ENCODE measurements around the gene PPARA. TPM values are rescaled to one million over a fixed set of nuclear protein-coding genes. Genes with fewer than 3 reads are reported as not detected.

PPARA gene
- total RNA-seq, 1 donor from 2014 or later: 14.8 TPM

- intact Hi-C loops (cut with micrococcal nuclease): no loop called here
Observed at GRCh38 chr22:46142548-46143490, 7.5 kb upstream of the PPARA start.

DNA sequence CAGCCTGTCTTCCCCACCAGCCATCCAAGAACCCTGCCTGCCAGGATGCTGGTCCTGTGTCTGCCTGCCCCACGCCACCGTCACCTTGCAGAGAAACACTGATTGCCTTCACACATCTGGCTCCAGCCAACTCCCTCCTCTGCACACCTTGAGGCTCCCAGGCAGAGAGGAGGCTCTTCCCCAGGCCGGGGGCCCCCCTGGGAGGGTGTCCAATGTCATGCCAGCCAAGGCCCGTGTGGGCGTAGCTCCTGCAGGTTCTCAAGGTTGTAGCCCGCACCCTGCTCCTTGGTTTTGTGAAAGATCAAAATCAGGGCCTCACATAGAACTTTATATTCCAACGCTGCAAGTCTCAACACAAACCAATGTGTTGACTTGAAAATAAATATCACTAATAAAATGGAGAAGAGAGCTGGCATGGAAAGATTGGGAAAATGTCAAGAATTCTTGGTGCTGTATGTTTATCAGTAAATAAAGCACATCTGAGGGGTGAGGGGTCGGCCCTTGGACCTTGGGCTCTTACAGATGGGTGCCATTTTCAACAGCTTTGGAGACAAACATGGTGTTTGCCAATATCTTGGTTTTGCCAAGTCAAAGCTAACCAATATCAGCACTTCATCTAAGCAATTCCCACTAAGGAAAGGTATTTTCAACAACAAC is 6.7 kb upstream of the PPARA start:
- intact Hi-C loops (cut with micrococcal nuclease): no loop called here

DNA sequence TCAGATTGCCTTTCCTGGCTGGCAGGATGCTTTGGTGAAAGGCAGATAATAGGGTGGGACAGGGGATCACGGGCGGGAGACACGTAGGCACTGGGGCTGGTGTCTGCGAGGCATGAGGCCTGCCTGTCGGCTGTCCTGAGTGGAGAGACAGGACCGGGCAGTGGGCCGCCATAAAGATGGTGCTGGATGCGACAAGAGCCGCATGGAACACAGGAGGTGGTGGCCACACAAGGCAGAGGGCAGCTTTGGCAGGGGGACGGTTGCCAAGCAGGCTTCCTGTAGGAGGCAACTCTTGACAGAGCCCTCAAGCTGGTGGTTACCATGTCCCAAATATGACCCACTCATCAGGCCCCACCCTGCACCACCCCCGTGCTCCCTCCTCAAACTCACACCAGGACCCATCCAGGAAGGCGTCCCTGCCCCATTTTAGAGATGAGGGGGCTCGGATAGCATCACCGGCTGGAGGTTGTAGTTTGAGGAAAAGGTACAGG is 4.9 kb upstream of the PPARA start:
- intact Hi-C loops (cut with micrococcal nuclease): no loop called here

- intact Hi-C loops (cut with micrococcal nuclease): no loop called here
Observed at GRCh38 chr22:46145896-46146295, 4.4 kb upstream of the PPARA start.

DNA sequence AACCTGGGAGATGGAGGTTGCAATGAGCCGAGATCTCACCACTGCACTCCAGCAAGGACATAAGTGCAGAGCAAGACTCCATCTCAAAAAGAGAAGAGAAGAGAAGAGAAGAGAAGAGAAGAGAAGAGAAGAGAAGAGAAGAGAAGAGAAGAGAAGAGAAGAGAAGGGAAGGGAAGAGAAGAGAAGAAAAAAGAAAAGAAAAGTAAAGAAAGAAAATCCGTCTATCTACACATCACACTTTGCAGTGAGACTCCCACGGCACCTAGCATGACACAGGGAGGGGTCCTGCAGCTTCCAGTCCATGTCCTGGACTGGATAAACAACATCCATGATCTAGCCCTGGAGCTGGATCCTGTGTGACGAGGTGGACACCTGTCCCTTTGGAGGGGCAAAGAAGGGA is 4.0 kb upstream of the PPARA start:
- intact Hi-C loops (cut with micrococcal nuclease): no loop called here

DNA sequence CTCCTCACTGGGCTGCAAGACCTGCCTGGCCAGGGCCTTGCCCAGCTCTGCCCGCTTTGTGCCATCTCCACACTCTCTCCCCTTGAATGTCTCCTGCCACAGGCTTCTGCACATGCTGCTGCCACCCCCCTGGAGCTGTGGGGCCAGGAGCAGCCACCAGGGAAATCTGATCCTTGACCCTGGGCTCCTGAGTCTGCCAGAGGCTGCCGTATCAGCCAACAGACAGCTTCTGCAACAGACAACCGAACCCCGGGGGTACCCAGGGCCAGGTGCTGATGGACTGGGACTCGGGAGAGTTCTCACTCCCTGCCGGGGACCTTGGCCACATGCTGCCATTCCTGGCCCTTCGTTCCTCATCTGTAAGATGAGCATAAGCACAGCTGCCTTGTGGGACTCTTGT is 3.3 kb upstream of the PPARA start:
- intact Hi-C loops (cut with micrococcal nuclease): no loop called here

DNA sequence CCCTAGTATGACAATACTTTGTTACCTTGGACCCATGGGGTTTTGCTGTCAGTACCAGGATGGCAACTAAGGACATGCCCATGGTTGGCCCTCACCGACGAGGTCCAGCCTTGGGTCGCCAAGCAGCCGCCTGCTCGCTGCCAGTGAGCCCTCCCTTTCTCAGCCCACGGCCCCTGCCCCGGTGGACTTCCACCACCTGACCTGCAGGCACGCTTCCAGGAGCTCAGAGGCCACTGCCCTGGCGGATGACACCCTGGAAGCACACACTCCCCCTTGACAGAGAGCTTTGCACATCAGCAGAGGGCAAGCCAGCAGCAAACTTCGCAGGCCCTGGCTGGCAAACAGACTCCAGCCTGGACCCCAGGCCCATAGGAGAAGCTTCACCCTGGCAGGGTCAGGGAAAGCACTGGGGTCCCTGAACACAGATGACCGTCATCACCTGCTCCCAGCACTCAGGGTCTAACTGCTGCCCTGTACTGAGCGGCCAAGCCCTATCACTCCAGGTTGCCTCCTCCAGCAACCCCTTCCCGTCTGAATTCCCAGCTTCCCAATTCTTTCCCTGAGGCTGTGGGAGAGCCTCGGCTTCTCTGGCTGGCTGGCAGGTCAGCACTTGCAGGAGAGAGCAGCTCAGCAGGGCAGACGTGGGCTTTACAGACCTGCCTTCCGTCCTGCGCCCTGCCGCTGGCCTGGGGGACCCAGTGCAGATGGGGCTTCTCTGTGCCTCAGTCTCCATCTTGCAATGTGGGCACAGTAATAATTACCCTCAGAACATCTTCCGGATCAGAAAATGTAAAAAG is 2.7 kb upstream of the PPARA start:
- intact Hi-C loops (cut with micrococcal nuclease): no loop called here

GRCh38 chr22:46148336-46148735 is 2.0 kb upstream of the PPARA start:
- intact Hi-C loops (cut with micrococcal nuclease): no loop called here

- intact Hi-C loops (cut with micrococcal nuclease): no loop called here
Observed at GRCh38 chr22:46148816-46149511, 1.4 kb upstream of the PPARA start.

DNA sequence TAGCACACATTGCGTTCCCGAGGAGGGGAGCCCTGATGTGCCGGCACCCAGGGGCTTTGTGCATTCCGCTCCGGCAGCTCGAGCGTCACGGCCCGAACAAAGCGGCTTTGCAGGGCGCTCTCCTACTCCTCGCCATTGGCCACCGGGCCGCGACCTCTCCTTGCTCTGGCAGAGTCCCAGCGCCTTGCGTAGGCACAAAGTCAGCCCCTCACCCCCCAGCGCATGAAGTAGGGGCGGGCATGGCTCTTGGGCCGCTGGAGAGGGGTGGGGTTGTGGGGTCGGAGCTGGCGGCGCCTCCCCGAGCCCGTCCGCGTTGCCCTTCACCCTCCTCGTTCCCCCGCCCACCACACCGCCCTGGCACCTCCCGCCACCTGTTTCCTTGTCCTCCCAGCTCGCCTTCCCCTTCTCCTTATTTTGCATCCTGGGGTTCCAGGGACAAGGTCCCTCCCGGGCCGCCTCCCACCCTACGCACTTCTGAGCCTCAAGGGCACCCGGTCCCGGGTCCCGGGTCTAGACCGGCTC is 753 bp upstream of the PPARA start:
- intact Hi-C loops (cut with micrococcal nuclease): loop anchor here (2.0 to 5.0 kb wide), 3 partner anchors 27 to 737 kb away; partner anchors contain the start of genes RIBC2 and SMC1B

DNA sequence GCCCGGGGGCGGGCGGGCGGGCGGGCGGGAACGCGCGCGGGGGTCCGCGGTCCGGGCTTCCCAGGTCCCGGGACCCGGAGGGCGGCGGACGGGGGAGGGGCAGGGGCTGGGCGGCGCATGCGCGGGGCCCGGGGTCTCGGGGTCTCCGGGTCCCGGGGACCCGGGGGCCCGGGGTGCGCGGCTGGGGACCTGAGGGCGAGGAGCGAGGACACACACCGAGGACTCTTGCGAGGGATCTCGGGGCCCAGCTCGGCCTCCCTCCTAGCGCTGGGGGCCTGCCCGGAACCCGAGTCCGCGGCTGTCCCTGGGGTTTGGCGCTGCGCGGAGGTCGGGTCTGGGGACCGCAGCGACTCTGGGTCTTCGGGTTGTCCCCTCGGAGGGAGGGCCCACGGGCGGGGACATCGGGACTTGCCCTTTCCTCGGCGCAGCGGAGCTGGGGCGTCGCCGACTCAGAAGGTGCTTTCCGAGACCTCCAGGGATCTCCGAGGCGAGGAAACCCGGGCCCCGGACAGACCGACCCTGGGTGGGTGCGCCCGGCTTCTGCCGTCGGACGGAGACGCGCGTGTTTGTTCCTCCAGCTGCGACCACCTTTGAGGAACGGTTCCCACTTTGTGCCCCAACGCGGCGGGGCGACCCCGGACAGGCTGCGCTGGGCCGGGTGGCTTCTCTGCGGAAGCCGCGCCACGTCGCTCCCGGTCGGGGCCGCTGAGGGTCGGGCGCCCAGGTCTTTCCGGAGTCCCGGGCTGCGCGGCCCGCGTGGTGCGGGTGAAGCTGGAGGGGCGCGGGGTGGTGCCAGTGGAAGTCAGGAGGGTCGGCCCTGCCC is 540 bp downstream of the PPARA start:
- intact Hi-C loops (cut with micrococcal nuclease): loop anchor here (1.0 to 5.0 kb wide), 7 partner anchors 28 to 739 kb away; partner anchors contain the start of genes CDPF1, GTSE1, RIBC2 and SMC1B

- intact Hi-C loops (cut with micrococcal nuclease): loop anchor here (5.0 kb wide), 1 partner anchor 742 kb away; the partner anchor contains the start of genes RIBC2 and SMC1B
Observed at GRCh38 chr22:46153930-46154329, 3.6 kb downstream of the PPARA start.

DNA sequence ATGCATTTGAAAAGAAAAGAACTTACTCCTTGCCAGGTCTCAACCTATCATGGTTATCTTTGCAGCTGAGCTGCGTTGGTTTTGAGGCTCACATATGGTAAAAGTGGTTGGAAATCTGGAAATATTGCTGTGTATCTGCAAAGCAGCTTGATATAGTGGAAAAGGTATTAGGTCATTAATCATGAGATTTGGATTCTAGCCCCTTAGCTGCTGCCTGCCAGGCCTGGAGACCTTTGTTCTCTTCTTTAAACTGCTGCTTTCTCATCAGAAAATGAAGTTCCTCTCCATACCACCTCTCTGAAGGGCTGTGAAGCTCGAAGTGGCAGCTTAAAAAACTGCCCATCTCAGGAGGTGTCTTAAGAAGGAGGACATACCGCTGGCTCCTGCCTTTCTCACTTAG is 5.7 kb downstream of the PPARA start:
- intact Hi-C loops (cut with micrococcal nuclease): no loop called here

GRCh38 chr22:46158283-46158682 is 8.0 kb downstream of the PPARA start:
- intact Hi-C loops (cut with micrococcal nuclease): no loop called here

GRCh38 chr22:46159212-46159611 is 8.9 kb downstream of the PPARA start:
- intact Hi-C loops (cut with micrococcal nuclease): no loop called here

GRCh38 chr22:46159777-46160176 is 9.5 kb downstream of the PPARA start:
- intact Hi-C loops (cut with micrococcal nuclease): no loop called here

- intact Hi-C loops (cut with micrococcal nuclease): no loop called here
Observed at GRCh38 chr22:46162285-46162684, 12.0 kb downstream of the PPARA start.

GRCh38 chr22:46162771-46163556 is 12.6 kb downstream of the PPARA start:
- intact Hi-C loops (cut with micrococcal nuclease): no loop called here

DNA sequence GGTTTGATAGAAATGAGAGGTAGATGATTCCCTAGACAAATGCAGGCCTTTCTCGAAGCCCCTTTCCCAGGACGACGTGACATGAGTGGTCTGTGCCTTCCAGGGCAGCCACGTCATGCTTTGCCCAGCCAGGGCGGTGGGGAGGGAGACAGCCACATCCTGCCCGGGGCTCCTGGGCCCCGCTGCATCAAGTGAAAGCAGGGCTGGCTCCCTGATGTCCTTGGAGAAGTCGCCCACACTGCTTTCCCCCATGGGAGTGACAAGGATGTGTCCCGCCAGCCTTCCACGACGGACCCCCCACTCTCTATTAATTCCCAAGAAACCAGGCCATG is 13.2 kb downstream of the PPARA start:
- intact Hi-C loops (cut with micrococcal nuclease): no loop called here

All from T-helper 1 cell treated with Interleukin-12 subunit alpha and Interleukin-12 subunit beta and Interleukin-4 antibody, amounts not matched to agents 30 ng/mL and 1 ng/mL, for 36 hours (primary cell).